Measurements from ENCODE around the gene CARM1. TPM values are rescaled to one million over a fixed set of nuclear protein-coding genes. Genes with fewer than 3 reads are reported as not detected.

CARM1 gene
- total and polyA plus RNA-seq, 2 of the 13 experiments (the other 11 are each of a cell fraction or from before 2014, with no cell fraction given) = 27.6 to 55.8 TPM

- TF ChIP-seq FLYWCH1 (CRISPR knock-in tag; IDR thresholded peaks at IDR 0.05) = peak; percentile 82; the same call in 1 of the 2 replicates
- no peak for TF ChIP-seq ZNF772 (CRISPR knock-in tag; IDR thresholded peaks at IDR 0.05)
- TF ChIP-seq ZNF615 (CRISPR knock-in tag; IDR thresholded peaks at IDR 0.05; ENCODE audit: borderline replicate concordance) = 0 out of 2 replicates have a peak, but pooled peaks have one; percentile 46
- TF ChIP-seq PRDM10 (CRISPR knock-in tag; IDR thresholded peaks at IDR 0.05; ENCODE audit: low read depth) = no peak
- TF ChIP-seq RXRB (CRISPR knock-in tag; IDR thresholded peaks at IDR 0.05; ENCODE audit: borderline replicate concordance) = no peak
- no peak for TF ChIP-seq ZNF616 (CRISPR knock-in tag; IDR thresholded peaks at IDR 0.05; ENCODE audit: low read depth)
- TF ChIP-seq ZNF773 (CRISPR knock-in tag; IDR thresholded peaks at IDR 0.05; ENCODE audit: borderline replicate concordance) = peak; percentile 72; the same call in 1 of the 2 replicates
- no peak for TF ChIP-seq SP1 (IDR thresholded peaks at IDR 0.05)
- TF ChIP-seq SP1 (CRISPR knock-in tag; IDR thresholded peaks at IDR 0.05) = no peak
- peak; percentile 48; the same call in 1 of the 2 replicates for TF ChIP-seq EED (CRISPR knock-in tag; IDR thresholded peaks at IDR 0.05)
- TF ChIP-seq RELA (CRISPR knock-in tag; IDR thresholded peaks at IDR 0.05) = no peak
- peak; percentile 54; the same call in 1 of the 2 replicates for TF ChIP-seq ZFP82 (CRISPR knock-in tag; IDR thresholded peaks at IDR 0.05; ENCODE audit: borderline replicate concordance)
- TF ChIP-seq MAZ (IDR thresholded peaks at IDR 0.05; ENCODE audit: borderline replicate concordance, low read depth, low read length) = no peak
- TF ChIP-seq MAZ (CRISPR knock-in tag; IDR thresholded peaks at IDR 0.05; ENCODE audit: low read depth) = 0 out of 2 replicates have a peak, but pooled peaks have one; percentile 23
- TF ChIP-seq ERF (CRISPR knock-in tag; IDR thresholded peaks at IDR 0.05) = no peak; the same call in 1 of the 2 replicates
- no peak for TF ChIP-seq SMARCE1 (IDR thresholded peaks at IDR 0.05; ENCODE audit: borderline replicate concordance)
- peak; percentile 77 for TF ChIP-seq ZMYM2 (CRISPR knock-in tag; IDR thresholded peaks at IDR 0.05)
- TF ChIP-seq ZNF513 (CRISPR knock-in tag; conservative IDR thresholded peaks at IDR 0.05) = no peak
- TF ChIP-seq FIP1L1 (IDR thresholded peaks at IDR 0.05; ENCODE audit: borderline replicate concordance, insufficient read depth, low read depth, low read length) = no peak
- TF ChIP-seq MNT (IDR thresholded peaks at IDR 0.05) = peak; percentile 39; the same call in 1 of the 2 replicates
- no peak for TF ChIP-seq ZNF841 (CRISPR knock-in tag; IDR thresholded peaks at IDR 0.05; ENCODE audit: borderline replicate concordance)
- peak; percentile 27; the same call in 1 of the 2 replicates for TF ChIP-seq MXD4 (CRISPR knock-in tag; IDR thresholded peaks at IDR 0.05)
Observed at GRCh38 chr19:10836479-10837330, 34.6 kb upstream of the CARM1 start (continued).
